ENCODE data around the gene ISL2.

ISL2 gene

GRCh38 chr15:76343313-76343996, 6.9 kb downstream of the ISL2 start:
- DNase-seq: no peak

- DNase-seq: no peak
Observed at GRCh38 chr15:76344893-76345582, 8.5 kb downstream of the ISL2 start.

GRCh38 chr15:76345583-76345879, 9.0 kb downstream of the ISL2 start:
- no peak for DNase-seq

GRCh38 chr15:76345880-76346668, 9.5 kb downstream of the ISL2 start:
- DNase-seq: no peak

- no peak for DNase-seq
Observed at GRCh38 chr15:76346669-76347481, 10.3 kb downstream of the ISL2 start.

GRCh38 chr15:76347482-76348055, 11.0 kb downstream of the ISL2 start:
- no peak for DNase-seq

GRCh38 chr15:76349301-76350070, 12.9 kb downstream of the ISL2 start:
- no peak for DNase-seq

GRCh38 chr15:76353023-76353577, 16.5 kb downstream of the ISL2 start:
- DNase-seq: no peak

GRCh38 chr15:76353903-76354302, 17.3 kb downstream of the ISL2 start:
- no peak for DNase-seq

GRCh38 chr15:76354823-76355440, 18.4 kb downstream of the ISL2 start:
- DNase-seq: no peak

GRCh38 chr15:76358453-76358852, 21.9 kb downstream of the ISL2 start:
- no peak for DNase-seq

GRCh38 chr15:76359152-76359551, 22.6 kb downstream of the ISL2 start:
- DNase-seq: no peak

GRCh38 chr15:76360416-76360815, 23.8 kb downstream of the ISL2 start:
- DNase-seq: no peak

GRCh38 chr15:76363251-76363650, 26.7 kb downstream of the ISL2 start:
- no peak for DNase-seq

GRCh38 chr15:76366714-76367113, 30.1 kb downstream of the ISL2 start:
- no peak for DNase-seq

- DNase-seq: no peak
Observed at GRCh38 chr15:76368122-76368621, 31.6 kb downstream of the ISL2 start.

GRCh38 chr15:76376029-76376428, 39.5 kb downstream of the ISL2 start:
- no peak for DNase-seq

- DNase-seq: no peak
Observed at GRCh38 chr15:76376816-76377215, 40.2 kb downstream of the ISL2 start.

GRCh38 chr15:76377217-76377616, 40.6 kb downstream of the ISL2 start:
- DNase-seq: no peak

- DNase-seq: no peak
Observed at GRCh38 chr15:76377751-76378150, 41.2 kb downstream of the ISL2 start.

- no peak for DNase-seq
Observed at GRCh38 chr15:76378691-76379090, 42.1 kb downstream of the ISL2 start.
